Activated T-cell treated with anti-CD3 and anti-CD28 coated beads for 1 hour (primary cell): Measurements from ENCODE around the gene JAZF1.
A peak's percentile ranks its signal among the peaks of the same experiment; 100 is the strongest.

Source experiments
- DNase-seq: peaks from one replicate; pipeline ENCODE4 v3.0.0-alpha.2; 2020; ENCODE audit warnings: low read depth

Gene JAZF1

DNA sequence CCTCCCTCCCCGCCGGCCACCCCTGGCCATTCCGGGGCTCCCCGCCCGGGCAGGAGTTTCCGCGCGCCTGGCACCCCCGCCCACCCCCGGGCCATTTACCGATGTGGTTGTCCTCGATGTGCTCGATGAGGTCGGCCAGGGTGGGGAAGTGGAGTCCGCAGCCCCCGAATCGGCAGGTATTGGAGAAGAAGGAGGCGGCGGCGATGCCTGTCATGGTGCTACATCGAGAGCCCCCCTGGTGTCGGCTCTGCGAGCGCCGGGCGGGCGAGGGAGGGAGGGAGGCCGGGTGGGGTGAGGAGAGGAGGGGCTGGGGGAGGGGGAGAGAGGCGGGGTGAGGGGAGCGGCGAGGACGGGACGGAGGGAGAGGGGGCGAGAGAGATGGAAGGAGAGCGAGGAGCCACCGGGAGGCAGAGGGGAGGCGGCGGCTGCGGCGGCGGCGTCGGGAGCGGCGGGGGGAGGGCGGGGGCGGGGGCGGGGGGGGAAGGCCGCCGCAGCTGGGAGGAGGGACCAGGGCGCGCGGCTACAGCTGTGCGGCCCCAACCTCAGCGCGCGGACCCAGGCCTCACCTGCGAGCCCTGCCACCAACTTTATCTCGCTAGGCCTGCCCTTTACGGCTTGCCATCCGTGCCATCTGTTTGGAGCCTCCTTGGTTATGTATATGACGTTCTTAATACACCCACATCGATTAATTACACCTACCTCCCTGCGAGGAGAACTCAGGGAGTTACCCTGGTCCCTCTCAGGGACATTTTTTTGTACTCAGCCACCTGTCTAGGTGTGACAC is at the start of gene JAZF1:
TSS of gene JAZF1 (minus strand) at position 432 of the 784 bp plus-strand sequence.
- DNase-seq = peak; percentile 35

DNA sequence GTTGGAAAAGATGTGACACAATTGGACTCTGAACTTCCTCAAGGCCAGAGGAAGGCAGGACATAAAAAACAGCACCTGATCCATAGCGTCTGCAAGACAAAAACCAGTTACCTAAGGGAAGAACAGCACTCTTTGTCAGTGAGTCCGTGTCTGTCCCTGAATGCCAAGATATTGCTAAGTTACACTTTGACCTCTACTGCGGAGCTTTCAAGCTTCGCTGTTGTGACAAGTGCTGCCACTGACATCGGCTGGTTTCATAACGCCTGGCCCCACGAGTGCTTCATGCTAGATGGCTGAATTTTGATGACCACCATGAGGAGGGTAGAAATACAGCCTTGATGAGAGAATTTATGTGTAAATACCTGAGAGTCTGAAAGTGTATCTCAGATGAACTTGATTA is 49.7 kb upstream of the JAZF1 start:
- no peak for DNase-seq

DNA sequence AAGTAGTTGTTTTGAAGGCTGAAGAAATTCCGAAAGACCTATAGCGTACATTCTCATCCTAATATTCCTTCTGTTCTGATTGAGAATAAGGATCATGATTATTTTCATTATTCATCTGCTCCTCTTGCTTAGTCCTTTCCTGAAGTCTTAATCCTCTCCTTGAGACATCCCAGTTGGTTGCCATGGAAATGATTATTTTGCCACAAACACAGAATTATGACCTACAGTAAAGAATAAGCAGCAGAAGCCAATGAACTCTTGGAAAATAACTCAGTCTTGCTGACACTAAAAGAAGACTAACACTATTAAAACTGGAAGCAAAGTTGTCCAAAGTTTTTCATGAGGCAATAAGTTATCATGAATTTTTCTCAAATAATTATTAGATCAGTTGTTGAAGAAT is 47.8 kb upstream of the JAZF1 start:
- DNase-seq = no peak

DNA sequence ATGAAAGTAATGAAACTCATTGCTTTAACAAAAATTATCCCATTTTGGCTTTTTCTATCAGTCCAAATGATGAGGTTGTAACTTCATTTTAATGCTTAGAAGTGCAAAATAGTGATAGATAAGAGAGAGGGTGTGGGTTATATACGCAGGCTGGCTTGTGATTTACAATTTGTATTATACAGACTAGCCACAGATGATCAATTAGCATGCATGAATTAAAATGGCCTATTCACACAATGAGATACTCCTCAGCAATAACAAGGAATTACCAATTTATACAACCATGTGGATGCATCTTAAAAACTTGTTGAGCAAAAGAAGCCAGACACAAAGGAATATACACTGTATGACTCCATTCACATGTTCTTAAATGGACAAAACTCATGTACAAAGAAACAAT is 45.4 kb upstream of the JAZF1 start:
- DNase-seq = no peak

DNA sequence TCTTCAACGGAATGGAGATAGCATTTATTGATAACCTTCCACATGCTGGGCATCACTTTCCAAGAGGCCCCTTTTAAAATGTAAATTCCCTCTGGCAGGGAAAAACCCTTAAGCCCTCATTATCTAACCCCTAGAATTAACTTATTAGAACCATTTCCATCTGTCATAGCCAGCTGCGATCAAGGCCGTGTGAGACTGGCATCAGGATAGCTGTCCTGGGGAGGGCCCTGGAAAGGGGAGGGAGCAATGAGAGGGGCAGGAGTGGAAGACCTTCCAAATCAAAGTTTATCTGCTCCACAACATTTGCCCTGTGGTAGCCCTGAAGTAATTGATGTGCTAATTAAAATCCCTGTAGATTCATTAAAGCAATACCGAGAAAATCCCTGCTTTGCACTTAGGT is 45.0 kb upstream of the JAZF1 start:
- no peak for DNase-seq

DNA sequence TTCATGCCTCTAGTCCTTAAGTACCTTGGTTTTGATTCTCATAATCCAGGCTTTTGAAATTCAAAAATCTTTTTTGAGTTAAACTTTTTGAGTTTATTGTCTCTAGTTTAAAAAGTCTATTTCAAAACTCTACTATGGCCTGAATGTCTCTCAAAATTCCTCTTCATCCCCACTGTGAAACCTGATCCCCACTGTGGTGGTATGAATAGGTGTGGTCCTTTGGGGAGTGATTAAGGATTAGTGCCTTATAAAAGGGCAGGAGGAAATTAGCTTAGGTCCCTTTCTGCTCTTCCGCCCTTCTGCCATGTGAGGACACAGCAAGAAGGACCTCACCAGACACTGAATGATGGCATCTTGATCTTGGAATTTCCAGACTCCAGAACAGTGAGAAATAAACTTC is 44.1 kb upstream of the JAZF1 start:
- no peak for DNase-seq

DNA sequence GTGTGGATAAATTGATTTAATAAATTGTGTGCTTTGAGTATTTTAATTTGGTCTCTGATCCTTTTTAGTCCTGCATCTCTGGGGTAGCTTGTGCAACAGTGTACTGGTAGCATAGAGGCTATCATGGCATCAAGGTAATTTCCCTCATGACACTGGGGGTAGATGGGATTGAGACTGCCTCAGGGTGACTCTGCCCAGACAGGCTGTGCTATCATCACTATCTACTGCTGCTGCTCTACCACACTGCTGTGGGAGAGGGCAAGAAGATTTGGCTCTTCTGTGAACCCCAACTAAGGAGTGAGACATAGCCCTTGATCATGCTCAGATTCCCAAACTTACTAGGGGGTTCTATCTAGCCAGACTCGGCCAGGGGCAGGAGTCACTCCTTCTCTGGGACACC is 43.6 kb upstream of the JAZF1 start:
- DNase-seq = no peak

DNA sequence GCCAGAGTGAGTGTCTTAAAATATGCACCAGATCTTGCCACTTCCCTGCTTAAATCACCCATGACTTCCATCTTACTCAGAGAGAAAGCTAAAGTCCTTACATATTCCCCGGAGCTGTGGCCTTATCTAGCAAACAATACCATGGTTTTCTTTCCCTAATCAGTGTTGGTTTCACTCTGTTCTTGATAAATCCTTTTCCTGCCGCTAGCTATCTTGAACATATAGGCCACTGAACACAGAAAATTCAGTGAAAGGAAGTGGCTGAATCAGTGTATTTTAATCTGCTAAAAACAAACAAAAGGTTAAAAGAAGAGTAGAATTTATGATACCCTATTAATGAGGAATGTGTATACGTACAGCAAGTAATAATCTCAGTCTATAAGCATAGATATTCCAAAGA is 42.0 kb upstream of the JAZF1 start:
- DNase-seq = no peak

DNA sequence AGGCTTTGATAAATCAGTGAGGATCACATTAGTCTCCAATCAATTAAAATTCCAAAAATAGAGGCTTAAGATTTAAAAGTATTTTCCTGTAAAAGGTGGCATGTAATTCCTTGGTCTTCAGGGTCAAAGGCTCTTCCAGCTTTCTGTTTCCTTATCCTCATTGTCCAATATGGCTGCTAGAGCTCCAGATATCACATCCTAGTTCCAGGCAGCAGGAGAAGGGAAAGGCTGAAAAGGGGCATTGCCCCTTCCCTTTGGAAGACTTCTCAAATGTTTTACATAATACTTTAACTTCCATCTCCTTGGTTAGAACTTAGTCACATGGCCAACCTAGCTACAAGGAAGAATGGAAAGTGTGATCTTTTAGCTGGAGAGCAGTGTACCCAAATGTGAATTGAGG is 39.2 kb upstream of the JAZF1 start:
- DNase-seq = no peak

DNA sequence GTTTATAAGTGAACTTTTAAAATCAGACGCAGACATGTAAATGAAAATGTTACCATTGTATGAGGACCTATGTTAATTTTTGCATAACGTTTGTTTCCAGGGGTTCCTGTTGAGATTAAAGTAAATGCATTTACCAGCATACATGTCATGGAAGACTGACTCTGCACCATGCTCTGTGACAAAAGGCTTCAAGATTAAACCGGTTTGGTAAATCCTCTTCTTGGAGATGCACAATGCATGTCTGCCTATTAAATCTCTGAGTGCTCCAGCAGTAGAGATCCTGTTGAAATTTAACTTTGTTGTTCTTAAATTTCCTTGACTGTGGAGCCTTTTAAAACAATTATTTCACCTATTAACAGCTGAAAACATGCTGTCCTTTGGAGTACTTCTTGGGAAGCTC is 36.5 kb upstream of the JAZF1 start:
- no peak for DNase-seq

DNA sequence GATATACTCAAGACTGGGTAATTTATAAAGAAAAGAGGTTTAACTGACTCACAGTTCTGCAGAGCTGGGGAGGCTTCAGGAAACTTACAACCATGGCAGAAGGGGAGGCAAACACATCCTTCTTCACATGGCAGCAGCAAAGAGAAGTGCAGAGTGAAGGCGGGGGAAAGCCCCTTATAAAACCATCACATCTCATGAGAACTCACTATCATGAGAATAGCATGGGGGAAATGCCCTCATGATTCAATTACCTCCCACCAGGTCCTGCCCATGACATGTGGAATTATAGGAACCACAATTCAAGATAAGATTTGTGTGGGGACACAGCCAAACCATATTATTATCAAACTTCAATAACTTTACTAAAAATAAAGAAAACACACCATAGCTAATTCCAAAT is 30.4 kb upstream of the JAZF1 start:
- no peak for DNase-seq

DNA sequence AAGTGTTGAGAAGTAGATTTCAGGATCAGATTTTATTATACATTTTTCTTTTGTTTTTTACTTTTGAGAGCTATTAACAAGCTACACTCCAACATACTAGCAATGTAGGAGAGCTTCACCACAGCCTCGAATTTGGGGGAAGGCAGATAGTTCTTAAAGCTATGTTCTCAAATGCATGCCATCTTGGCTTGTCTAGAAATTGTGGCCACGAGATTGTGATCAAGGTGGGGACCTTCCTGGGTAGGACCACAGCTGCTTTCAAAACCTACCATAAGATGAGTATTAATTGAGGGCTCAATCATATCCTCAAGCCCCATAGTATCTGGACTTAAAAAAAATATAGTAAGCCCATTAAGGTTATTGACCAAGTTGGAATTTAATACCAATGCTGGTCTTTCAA is 27.9 kb upstream of the JAZF1 start:
- DNase-seq = no peak

DNA sequence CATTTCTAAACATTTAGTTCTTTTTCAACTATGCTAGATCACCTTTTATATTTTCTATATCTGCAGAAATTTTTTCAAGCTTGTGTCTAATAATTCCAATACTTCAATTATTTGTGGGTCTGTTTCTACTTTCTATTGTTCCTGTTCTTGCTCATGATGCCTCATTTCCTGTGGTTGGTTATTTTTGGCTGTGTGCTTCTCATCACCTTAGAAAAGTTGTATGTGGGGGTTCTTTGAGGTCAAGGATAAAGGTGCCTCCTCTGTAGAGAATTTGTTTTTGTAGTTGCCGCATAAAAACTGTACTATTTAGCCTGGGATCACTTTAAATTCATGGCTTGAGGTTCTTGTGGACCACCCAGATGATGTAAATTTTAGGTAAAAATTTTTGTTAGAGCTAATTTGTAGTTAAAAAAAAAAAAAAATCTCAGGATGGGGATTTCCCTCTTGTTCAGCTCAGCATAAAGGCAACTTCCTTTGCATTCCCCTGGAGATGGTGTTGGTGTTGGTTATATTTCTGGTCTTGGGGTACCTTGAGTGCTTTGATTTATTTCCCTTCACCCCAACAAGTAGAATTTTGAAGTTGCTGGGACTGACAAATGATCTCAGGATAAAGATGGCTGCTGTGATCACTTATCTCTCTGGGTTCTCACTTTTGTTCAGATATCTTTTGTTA is 27.0 kb upstream of the JAZF1 start:
- DNase-seq = no peak

DNA sequence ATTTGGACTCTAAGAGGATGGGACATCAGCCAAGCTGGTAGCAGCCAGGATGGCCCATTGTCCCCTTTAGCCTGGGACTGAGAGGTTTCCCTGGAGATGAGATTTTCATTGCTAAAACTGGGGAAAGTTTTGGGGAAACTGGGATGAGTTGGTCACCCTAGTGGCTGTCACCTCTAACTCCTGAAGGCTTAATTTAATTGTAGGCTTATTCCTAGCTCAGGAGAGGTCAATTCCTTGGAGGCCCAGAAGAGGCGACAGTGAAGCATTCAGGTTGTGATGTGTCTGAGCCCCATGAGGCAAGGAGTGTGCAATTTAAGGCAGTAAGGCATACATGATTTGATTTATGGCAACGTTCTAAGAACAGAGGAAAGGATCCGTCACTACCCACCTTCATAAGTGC is 24.9 kb upstream of the JAZF1 start:
- DNase-seq = no peak

DNA sequence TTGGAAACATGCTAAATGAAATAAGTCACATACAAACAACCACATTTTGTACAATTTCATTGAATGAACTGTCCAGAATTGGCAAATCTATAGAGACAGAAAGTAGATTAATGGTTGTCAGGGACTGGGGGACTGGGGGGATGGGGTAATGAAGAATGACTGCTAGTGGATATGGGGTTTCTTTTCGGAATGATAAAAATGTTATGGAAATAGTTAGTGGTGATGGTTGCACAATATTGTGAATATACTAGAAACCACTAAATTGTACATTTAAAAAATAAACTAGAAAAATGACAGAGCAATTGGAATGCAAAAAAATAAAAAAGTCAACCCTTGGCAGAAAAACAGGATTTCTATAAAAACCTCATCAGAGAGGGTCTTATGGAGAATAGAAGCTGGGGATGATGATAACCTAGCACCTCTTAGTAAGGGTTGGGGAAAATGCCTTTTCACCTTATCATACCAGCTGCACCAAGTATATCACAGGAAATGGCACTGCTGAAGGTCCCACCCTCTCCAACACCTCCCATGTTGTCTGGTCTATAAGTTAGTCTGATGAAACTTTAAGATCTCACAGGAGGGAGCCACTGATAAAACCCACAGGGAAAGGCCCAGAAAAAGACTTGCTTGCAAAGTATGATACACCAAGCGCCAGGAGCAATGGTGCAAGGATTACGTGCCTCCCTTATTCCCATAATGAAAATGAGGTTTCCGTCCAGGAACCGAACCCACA is 23.1 kb upstream of the JAZF1 start:
- DNase-seq = no peak

DNA sequence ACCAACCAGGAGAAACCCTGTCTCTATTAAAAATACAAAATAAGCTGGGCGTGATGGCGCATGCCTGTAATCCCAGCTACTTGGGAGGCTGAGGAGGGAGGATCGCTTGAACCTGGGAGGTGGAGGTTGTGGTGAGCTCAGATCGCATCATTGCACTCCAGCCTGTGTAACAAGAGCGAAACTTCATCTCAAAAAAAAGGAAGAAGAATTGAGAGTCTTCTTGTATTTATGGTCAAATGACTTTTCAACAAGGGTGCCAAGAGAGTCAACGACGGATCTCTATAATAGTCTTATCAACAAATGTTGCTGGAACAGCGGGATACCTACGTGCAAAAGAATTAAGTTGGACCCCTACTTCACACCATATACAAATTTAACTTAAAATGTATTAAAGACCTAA is 21.6 kb upstream of the JAZF1 start:
- DNase-seq = no peak

DNA sequence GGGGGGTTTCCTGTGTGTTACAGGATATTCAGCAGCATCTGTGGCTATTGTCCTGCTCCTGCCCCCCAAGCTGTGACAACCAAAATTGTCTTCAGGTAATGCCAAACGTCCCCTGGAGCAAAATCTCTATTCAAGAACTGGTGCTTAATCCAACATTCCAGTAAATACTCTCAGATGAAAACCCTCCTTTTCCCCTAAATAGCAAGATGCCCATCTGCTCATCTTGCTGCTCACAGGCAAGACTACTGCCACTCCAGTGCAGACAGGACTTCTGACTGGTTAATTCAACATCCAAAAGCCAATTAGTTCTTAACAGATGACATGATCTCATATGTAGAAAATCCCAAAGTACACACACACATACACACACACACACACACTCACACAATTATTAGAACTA is 20.5 kb upstream of the JAZF1 start:
- DNase-seq = no peak

DNA sequence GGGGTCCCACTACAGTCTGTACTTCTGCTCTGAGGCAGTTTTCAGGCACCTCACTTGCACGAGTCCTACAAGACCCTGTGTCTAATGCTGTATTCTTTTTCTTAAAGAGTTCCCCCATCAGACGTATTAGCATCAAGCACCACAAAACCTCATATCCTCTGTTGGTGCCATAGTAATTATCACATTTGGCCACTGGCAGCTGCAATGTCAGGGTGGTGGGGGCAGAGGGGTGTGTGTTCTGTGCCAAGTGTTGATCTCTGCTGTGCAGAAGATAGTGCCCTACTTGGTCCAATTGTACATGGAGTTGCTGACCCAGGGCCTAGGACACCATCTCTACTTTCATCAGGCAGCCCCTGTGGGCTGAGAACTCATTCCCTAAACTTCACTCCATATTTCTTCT is 20.0 kb upstream of the JAZF1 start:
- DNase-seq = no peak

DNA sequence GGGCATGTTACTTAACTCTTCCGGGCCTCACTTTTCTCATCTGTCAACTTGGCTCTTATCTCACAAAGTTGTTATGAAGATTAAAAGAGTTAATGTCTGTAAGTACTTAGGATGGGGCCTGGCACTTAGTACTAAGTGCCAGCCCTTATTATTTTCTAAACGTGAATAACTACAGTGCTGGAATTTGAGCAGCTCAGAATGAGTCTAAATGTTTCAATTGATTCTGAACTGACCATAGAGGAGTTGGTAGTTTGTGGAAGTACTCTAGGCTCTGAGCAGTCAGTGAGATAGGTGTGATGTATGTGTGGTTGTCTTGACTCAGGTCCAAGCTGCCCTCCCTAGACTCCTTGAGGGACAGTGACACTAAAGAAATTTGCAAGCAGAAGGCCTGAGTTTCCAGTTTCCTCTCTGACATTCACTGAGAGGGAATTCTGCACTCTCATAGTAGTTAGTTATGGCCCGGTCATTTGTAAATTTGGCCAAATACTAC is 18.5 kb upstream of the JAZF1 start:
- no peak for DNase-seq

DNA sequence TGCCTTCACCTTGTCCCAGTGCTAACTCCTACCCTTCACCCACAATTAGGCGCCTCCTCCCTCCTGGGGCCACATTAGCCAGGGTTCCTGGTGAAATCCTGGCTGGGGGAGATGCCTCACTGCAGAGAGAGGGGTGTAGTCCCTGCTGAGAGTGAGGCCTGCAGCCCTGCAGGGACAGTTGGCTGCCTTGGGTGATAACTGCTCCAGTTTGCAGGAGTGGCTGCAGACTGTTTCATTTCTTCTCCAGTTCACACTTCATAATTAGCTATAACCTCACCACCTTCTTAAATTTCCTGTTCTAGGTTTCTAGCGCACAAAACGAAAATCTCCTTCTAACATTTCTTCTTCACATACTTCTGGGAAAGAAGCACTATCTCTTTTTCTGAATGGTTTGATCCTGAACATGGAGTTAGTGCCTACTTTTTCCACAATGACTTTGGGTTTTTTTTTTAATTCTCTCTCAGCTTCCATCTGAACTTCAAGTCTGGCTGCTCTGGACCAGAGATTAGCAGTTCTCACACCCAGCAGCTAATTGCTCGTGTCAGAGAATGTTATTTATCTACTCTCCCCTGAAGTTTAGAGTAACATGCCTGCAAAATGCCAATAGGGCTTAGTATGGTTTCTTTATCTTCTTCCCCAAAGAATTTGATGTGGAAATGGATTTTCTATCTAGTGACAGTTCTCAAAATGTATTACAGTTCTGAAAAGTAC is 15.5 kb upstream of the JAZF1 start:
- DNase-seq = no peak

DNA sequence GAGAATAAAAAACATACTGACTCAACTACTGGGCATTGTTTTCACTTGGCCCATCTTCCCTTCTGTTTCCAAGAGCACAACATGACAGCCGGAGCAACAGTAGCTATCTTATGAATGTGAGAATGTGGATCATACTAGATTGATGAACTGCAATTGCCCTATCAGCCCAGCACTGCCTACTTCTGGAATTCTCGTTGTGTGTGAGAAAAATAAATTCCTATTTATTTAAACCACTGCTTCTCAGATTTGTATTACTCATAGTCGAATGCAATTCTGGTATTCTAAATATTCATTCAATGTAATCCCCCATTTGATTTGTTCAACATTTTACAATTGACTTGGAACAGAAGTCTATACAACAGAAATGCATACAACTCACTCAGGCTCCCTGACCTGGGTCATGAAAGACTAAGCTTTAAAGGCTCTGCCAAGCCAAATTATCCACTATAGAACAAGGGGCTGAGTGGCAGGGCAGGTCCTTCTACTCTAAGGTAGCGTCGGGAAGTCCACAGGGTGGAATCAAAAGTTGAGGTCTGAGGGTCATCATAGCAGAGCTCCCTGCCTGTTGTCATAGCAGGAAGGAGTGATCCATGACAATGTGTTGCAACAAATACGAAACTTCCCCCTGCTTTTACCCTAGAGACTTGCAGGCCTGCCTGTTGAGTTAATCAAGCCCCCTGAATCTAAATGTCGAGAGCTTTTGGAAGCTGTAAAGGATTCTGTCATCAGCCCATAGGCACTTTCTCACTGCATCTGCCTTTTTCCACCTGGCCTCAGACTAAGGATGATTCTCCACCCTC is 12.4 kb upstream of the JAZF1 start:
- no peak for DNase-seq

DNA sequence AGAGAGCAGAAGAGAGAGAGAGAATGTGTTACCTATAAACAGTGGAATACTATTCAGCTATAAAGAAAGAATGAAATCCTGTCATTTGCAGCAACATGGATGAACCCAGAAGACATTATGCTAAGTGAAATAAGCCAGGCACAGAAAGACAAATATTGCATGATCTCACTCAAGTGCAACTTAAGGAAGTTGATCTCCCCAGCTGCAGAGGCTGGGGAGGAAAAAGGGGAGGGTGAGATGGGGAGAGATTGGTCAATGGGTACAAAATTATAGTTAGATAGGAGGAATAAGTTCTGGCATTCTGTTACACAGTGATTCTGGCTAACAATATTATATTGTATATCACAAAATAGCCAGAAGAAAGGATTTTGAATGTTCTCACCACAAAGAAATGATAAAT is 11.2 kb upstream of the JAZF1 start:
- DNase-seq = no peak
